ENCODE results near the gene HOXD10.

GRCh38 chr2:176159663-176160250, 43.2 kb downstream of the HOXD10 start:
- TF ChIP-seq NFIC (IDR thresholded peaks at IDR 0.05) (no peak), TEAD4 (IDR thresholded peaks at IDR 0.05) (no peak), RAD21 (IDR thresholded peaks at IDR 0.05; ENCODE audit: low read depth) (no peak), MAX (IDR thresholded peaks at IDR 0.05) (no peak), REST (IDR thresholded peaks at IDR 0.05; ENCODE audit: low read depth) (no peak), CEBPB (IDR thresholded peaks at IDR 0.05) (no peak), FOXM1 (IDR thresholded peaks at IDR 0.05; ENCODE audit: borderline replicate concordance, low read depth) (no peak), CREB1 (IDR thresholded peaks at IDR 0.05; ENCODE audit: low read depth) (no peak), EP300 (IDR thresholded peaks at IDR 0.05; ENCODE audit: borderline replicate concordance) (no peak), USF1 (IDR thresholded peaks at IDR 0.05) (no peak), EGR1 (IDR thresholded peaks at IDR 0.05) (no peak), TCF12 (IDR thresholded peaks at IDR 0.05; ENCODE audit: low read depth) (no peak)
